ENCODE data around the gene RASL11B. TPM values are rescaled to one million over a fixed set of nuclear protein-coding genes. Genes with fewer than 3 reads are reported as not detected.

Gene RASL11B
- total and polyA plus RNA-seq, 2 experiments from 2014 or later: 7.6 to 8.9 TPM

- Histone ChIP-seq H3K4me2 (no peak overlapping the region), H3K9me3 (ENCODE audit: low read depth) (no peaks in the 10 kb centered on the region), H3K79me2 (no peaks in the 10 kb centered on the region), H3K9me2 (replicated peaks; ENCODE audit: insufficient read depth) (no peaks in the 10 kb centered on the region), H3K4me3 (no peak overlapping the region), H3K27ac (no peak overlapping the region), H3K36me3 (replicated peaks; ENCODE audit: insufficient read depth, low read depth) (no peaks in the 10 kb centered on the region), H2AFZ (no peak overlapping the region), H4K20me1 (ENCODE audit: insufficient read depth, poor library complexity, severe bottlenecking) (no peaks in the 10 kb centered on the region), H3K4me1 (ENCODE audit: insufficient read depth) (peaks cover 17% of the 10 kb centered on the region), H3K27me3 (no peaks in the 10 kb centered on the region)
- WGBS (ENCODE audit: low lambda C conversion rate, missing lambda C conversion rate): 68% methylated on average over 2 of the region's 2 CpGs
- no peak for DNase-seq (ENCODE audit: low spot score)
- TF ChIP-seq CTCF (IDR thresholded peaks at IDR 0.05; ENCODE audit: poor library complexity) (no peak), EZH2phosphoT487 (IDR thresholded peaks at IDR 0.05; ENCODE audit: low read depth, severe bottlenecking, unreplicated experiment) (no peak), EZH2 (IDR thresholded peaks at IDR 0.05; ENCODE audit: borderline replicate concordance) (no peak)
Observed at GRCh38 chr4:52843351-52843750, 18.8 kb upstream of the RASL11B start.

- Histone ChIP-seq H3K4me3 (no peak overlapping the region), H3K27ac (no peak overlapping the region), H3K36me3 (replicated peaks; ENCODE audit: insufficient read depth, low read depth) (no peaks in the 10 kb centered on the region), H4K20me1 (ENCODE audit: insufficient read depth, poor library complexity, severe bottlenecking) (no peaks in the 10 kb centered on the region), H3K79me2 (no peaks in the 10 kb centered on the region), H2AFZ (no peak overlapping the region), H3K9me2 (replicated peaks; ENCODE audit: insufficient read depth) (no peaks in the 10 kb centered on the region), H3K4me2 (no peak overlapping the region), H3K9me3 (ENCODE audit: low read depth) (no peaks in the 10 kb centered on the region), H3K27me3 (no peaks in the 10 kb centered on the region), H3K4me1 (ENCODE audit: insufficient read depth) (peaks cover 16% of the 10 kb centered on the region)
- no peak for TF ChIP-seq EZH2phosphoT487 (IDR thresholded peaks at IDR 0.05; ENCODE audit: low read depth, severe bottlenecking, unreplicated experiment)
- no peak for DNase-seq (ENCODE audit: low spot score)
- 99% methylated on average over 3 of the region's 3 CpGs for WGBS (ENCODE audit: low lambda C conversion rate, missing lambda C conversion rate)
Observed at GRCh38 chr4:52843958-52844357, 18.2 kb upstream of the RASL11B start.

- 94% methylated on average over 2 of the region's 2 CpGs for WGBS (ENCODE audit: low lambda C conversion rate, missing lambda C conversion rate)
- H4K20me1 ChIP-seq (ENCODE audit: insufficient read depth, poor library complexity, severe bottlenecking): no peaks in the 10 kb centered on the region
- H3K4me2 ChIP-seq: no peak overlapping the region
- H2AFZ ChIP-seq: no peak overlapping the region
- no peaks in the 10 kb centered on the region for H3K9me2 ChIP-seq (replicated peaks; ENCODE audit: insufficient read depth)
- H3K27ac ChIP-seq: no peak overlapping the region
- no peak overlapping the region for H3K4me3 ChIP-seq
- TF ChIP-seq EZH2phosphoT487 (IDR thresholded peaks at IDR 0.05; ENCODE audit: low read depth, severe bottlenecking, unreplicated experiment) (no peak), CTCF (IDR thresholded peaks at IDR 0.05; ENCODE audit: poor library complexity) (no peak), EZH2 (IDR thresholded peaks at IDR 0.05; ENCODE audit: borderline replicate concordance) (no peak)
- peaks cover 15% of the 10 kb centered on the region for H3K4me1 ChIP-seq (ENCODE audit: insufficient read depth)
- H3K9me3 ChIP-seq (ENCODE audit: low read depth): no peaks in the 10 kb centered on the region
- no peaks in the 10 kb centered on the region for H3K27me3 ChIP-seq
- H3K36me3 ChIP-seq (replicated peaks; ENCODE audit: insufficient read depth, low read depth): no peaks in the 10 kb centered on the region
- H3K79me2 ChIP-seq: no peaks in the 10 kb centered on the region
- no peak for DNase-seq (ENCODE audit: low spot score)
Observed at GRCh38 chr4:52844596-52844995, 17.5 kb upstream of the RASL11B start.

GRCh38 chr4:52846502-52846901, 15.6 kb upstream of the RASL11B start:
- no peaks in the 10 kb centered on the region for H3K79me2 ChIP-seq
- H3K9me3 ChIP-seq (ENCODE audit: low read depth): no peaks in the 10 kb centered on the region
- H2AFZ ChIP-seq: no peak overlapping the region
- no peak for TF ChIP-seq CTCF (IDR thresholded peaks at IDR 0.05; ENCODE audit: poor library complexity)
- no peak for TF ChIP-seq EZH2 (IDR thresholded peaks at IDR 0.05; ENCODE audit: borderline replicate concordance)
- no peak for TF ChIP-seq EZH2phosphoT487 (IDR thresholded peaks at IDR 0.05; ENCODE audit: low read depth, severe bottlenecking, unreplicated experiment)
- DNase-seq (ENCODE audit: low spot score): no peak
- H3K36me3 ChIP-seq (replicated peaks; ENCODE audit: insufficient read depth, low read depth): no peaks in the 10 kb centered on the region
- no peak overlapping the region for H3K27ac ChIP-seq
- H3K4me1 ChIP-seq (ENCODE audit: insufficient read depth): peaks cover 22% of the 10 kb centered on the region
- WGBS (ENCODE audit: low lambda C conversion rate, missing lambda C conversion rate): 95% methylated on average over 2 of the region's 2 CpGs
- no peaks in the 10 kb centered on the region for H3K9me2 ChIP-seq (replicated peaks; ENCODE audit: insufficient read depth)
- no peaks in the 10 kb centered on the region for H4K20me1 ChIP-seq (ENCODE audit: insufficient read depth, poor library complexity, severe bottlenecking)
- H3K4me3 ChIP-seq: no peak overlapping the region
- H3K27me3 ChIP-seq: no peaks in the 10 kb centered on the region
- no peak overlapping the region for H3K4me2 ChIP-seq

All from hepatocyte (in vitro differentiated cells).